Colonic mucosa (tissue), 4 donors: ENCODE results near the gene RFX8. TPM values are rescaled to one million over a fixed set of nuclear protein-coding genes. Genes with fewer than 3 reads are reported as not detected.
"Not testable (repeated sequence)": the region's sequence is repeated elsewhere in the genome, so short reads cannot be mapped to it uniquely, and the experiment has no call there.

Experiments
- DNase-seq: peaks from one replicate; pipeline ENCODE4 v3.0.0-alpha.2; 2020
- H3K27ac ChIP-seq: fragments of 200-600 bp; one replicate; pipeline ENCODE4 v1.8.0; 2021
- H3K27me3 ChIP-seq: fragments of 200-600 bp; one replicate; pipeline ENCODE4 v1.8.0; 2021
- H3K36me3 ChIP-seq: fragments of 200-600 bp; one replicate; pipeline ENCODE4 v1.8.0; 2021
- H3K4me1 ChIP-seq: fragments of 200-600 bp; one replicate; pipeline ENCODE4 v1.8.0; 2021; ENCODE audit warnings: mild to moderate bottlenecking
- H3K4me3 ChIP-seq: fragments of 200-600 bp; one replicate; pipeline ENCODE4 v1.8.0; 2021
- H3K9ac ChIP-seq, 2 donors: one replicate each; pipeline ENCODE4 v1.7.0; 2013; ENCODE audit warnings: control low read depth in 2 of 2, low read depth in 2 of 2, low read length in 2 of 2
- H3K9me3 ChIP-seq: fragments of 200-600 bp; one replicate; pipeline ENCODE4 v1.8.0; 2021
- CTCF ChIP-seq: fragments of 200-600 bp; IDR thresholded peaks from one replicate; pipeline ENCODE4 v1.8.0; 2022; ENCODE audit warnings: antibody characterized with exemption, mild to moderate bottlenecking
- intact Hi-C: fragments of 100-400 bp; cut with DNase I; formaldehyde crosslinking; loops from one replicate; pipeline ENCODE4 v1.14.1; 2022
- total RNA-seq, 2 donors: library from RNA; stranded (reverse); fragmentation: NEBNext Ultra II Directional in 1 of 2; extraction: Animal tissue kit (Norgen Biotek cat#: 25700) in 1 of 2; gene quantifications; one replicate each; pipeline ENCODE4 v1.2.1, GENCODE V29; 2021
- donor health status: healthy.
- donor health status: DM: no; HTN: no; CAD: no.
- donor health status: DM: no; HTN: no; CAD: no.

The RFX8 gene
- total RNA-seq, 2 donors from 2014 or later = not detected

- Histone ChIP-seq H3K9ac (no peak overlapping the region), H3K9me3 (no peaks in the 10 kb centered on the region), H3K4me1 (no peaks in the 10 kb centered on the region), H3K27me3 (no peaks in the 10 kb centered on the region), H3K27ac (no peak overlapping the region), H3K4me3 (no peak overlapping the region), H3K36me3 (no peaks in the 10 kb centered on the region)
- intact Hi-C loops = no loop called here
- DNase-seq = no peak
- TF ChIP-seq CTCF = no peak
These were observed 34.8 kb upstream of the RFX8 start for GRCh38 chr2:101509499-101510284.

GRCh38 chr2:101508636-101509035 is 33.7 kb upstream of the RFX8 start:
- H3K36me3 ChIP-seq = no peaks in the 10 kb centered on the region
- intact Hi-C loops = no loop called here
- no peak for TF ChIP-seq CTCF
- H3K4me1 ChIP-seq = no peaks in the 10 kb centered on the region
- H3K9ac ChIP-seq = no peak overlapping the region
- DNase-seq = no peak
- H3K9me3 ChIP-seq = no peaks in the 10 kb centered on the region
- no peak overlapping the region for H3K4me3 ChIP-seq
- H3K27ac ChIP-seq = no peak overlapping the region
- no peaks in the 10 kb centered on the region for H3K27me3 ChIP-seq

GRCh38 chr2:101505276-101505675 is 30.4 kb upstream of the RFX8 start:
- intact Hi-C loops, H3K4me1 ChIP-seq, H3K36me3 ChIP-seq, H3K4me3 ChIP-seq, H3K9ac ChIP-seq, H3K9me3 ChIP-seq, H3K27ac ChIP-seq, DNase-seq, H3K27me3 ChIP-seq: not testable (repeated sequence)

GRCh38 chr2:101504744-101505143 is 29.8 kb upstream of the RFX8 start:
- H3K4me3 ChIP-seq, H3K36me3 ChIP-seq, intact Hi-C loops, H3K4me1 ChIP-seq, H3K27me3 ChIP-seq, H3K9ac ChIP-seq, H3K27ac ChIP-seq, H3K9me3 ChIP-seq, DNase-seq: not testable (repeated sequence)

- Histone ChIP-seq H3K4me3 (no peak overlapping the region), H3K9me3 (no peaks in the 10 kb centered on the region), H3K9ac (no peak overlapping the region), H3K27ac (no peak overlapping the region), H3K4me1 (no peaks in the 10 kb centered on the region), H3K36me3 (no peaks in the 10 kb centered on the region), H3K27me3 (no peaks in the 10 kb centered on the region)
- TF ChIP-seq CTCF = no peak
- no peak for DNase-seq
- intact Hi-C loops = no loop called here
These were observed 27.2 kb upstream of the RFX8 start for GRCh38 chr2:101502095-101502494.

- Histone ChIP-seq H3K36me3 (no peaks in the 10 kb centered on the region), H3K4me3 (no peak overlapping the region), H3K9me3 (no peaks in the 10 kb centered on the region), H3K4me1 (no peaks in the 10 kb centered on the region), H3K27me3 (no peaks in the 10 kb centered on the region), H3K27ac (no peak overlapping the region), H3K9ac (no peak overlapping the region)
- no peak for TF ChIP-seq CTCF
- intact Hi-C loops = no loop called here
- DNase-seq = no peak
These were observed 26.5 kb upstream of the RFX8 start for GRCh38 chr2:101501443-101501842.
